22Rv1 (cell line): Measurements from ENCODE around the gene MEX3B.

ENCODE experiments used
- ZFX ChIP-seq: fragments of 450-650 bp; IDR thresholded peaks from 2 replicates; pipeline ENCODE4 v1.6.1; 2017; ENCODE audit warnings: antibody characterized with exemption, borderline replicate concordance
- TF ChIP-seq, protein P1 (sequence below): fragments of 450-650 bp; IDR thresholded peaks from 2 replicates; pipeline ENCODE4 v1.5.1; 2017; ENCODE audit warnings: mild to moderate bottlenecking

- TF ChIP-seq, protein P1, sequence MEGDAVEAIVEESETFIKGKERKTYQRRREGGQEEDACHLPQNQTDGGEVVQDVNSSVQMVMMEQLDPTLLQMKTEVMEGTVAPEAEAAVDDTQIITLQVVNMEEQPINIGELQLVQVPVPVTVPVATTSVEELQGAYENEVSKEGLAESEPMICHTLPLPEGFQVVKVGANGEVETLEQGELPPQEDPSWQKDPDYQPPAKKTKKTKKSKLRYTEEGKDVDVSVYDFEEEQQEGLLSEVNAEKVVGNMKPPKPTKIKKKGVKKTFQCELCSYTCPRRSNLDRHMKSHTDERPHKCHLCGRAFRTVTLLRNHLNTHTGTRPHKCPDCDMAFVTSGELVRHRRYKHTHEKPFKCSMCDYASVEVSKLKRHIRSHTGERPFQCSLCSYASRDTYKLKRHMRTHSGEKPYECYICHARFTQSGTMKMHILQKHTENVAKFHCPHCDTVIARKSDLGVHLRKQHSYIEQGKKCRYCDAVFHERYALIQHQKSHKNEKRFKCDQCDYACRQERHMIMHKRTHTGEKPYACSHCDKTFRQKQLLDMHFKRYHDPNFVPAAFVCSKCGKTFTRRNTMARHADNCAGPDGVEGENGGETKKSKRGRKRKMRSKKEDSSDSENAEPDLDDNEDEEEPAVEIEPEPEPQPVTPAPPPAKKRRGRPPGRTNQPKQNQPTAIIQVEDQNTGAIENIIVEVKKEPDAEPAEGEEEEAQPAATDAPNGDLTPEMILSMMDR: no peak
- TF ChIP-seq ZFX: no peak
Measured at GRCh38 chr15:82093774-82094211, 48.0 kb upstream of the MEX3B start.
